Breast epithelium (tissue), 3 donors: ENCODE measurements around the gene DNAH7.

Experiments
- CTCF ChIP-seq, 3 donors: fragments of 450-650 bp; IDR thresholded peaks; one replicate each; pipeline ENCODE4 v1.5.1; 2016 to 2017; ENCODE audit warnings: antibody characterized with exemption in 3 of 3, mild to moderate bottlenecking in 3 of 3, moderate library complexity in 3 of 3
- POLR2AphosphoS5 ChIP-seq, 3 donors: sonication (generic); formaldehyde crosslinking; IDR thresholded peaks; one replicate each; pipeline ENCODE4 v1.6.1; 2017; ENCODE audit warnings: antibody characterized with exemption in 3 of 3

GRCh38 chr2:195763866-195764265, 304.8 kb downstream of the DNAH7 start:
- TF ChIP-seq CTCF (IDR thresholded peaks at IDR 0.05) (no peak), POLR2AphosphoS5 (IDR thresholded peaks at IDR 0.05) (no peak)
